H7 (cell line): Measurements from ENCODE around the gene EN1. TPM values are rescaled to one million over a fixed set of nuclear protein-coding genes. Genes with fewer than 3 reads are reported as not detected.

Source experiments
- DNase-seq: peaks from one replicate; pipeline ENCODE4 v3.0.0; 2012
- H3K27me3 ChIP-seq: 2 replicates; pipeline ENCODE4 v1.6.0; 2011; ENCODE audit warnings: mild to moderate bottlenecking, low read length; ENCODE audit not compliant: control insufficient read depth, insufficient read depth
- H3K36me3 ChIP-seq: replicated peaks from 2 replicates; pipeline ENCODE4 v1.5.1; 2011; ENCODE audit warnings: low read length; ENCODE audit not compliant: control insufficient read depth, insufficient read depth
- H3K4me3 ChIP-seq: 2 replicates; pipeline ENCODE4 v1.5.1; 2011; ENCODE audit warnings: low read depth, mild to moderate bottlenecking, control low read depth, low read length, moderate library complexity; ENCODE audit not compliant: insufficient read depth
- total RNA-seq: library from RNA; depleted of rRNA; stranded (reverse); fragments of >200 nt; shearing (Covaris generic); gene quantifications from 2 replicates; pipeline ENCODE4 v1.2.3, GENCODE V29; 2014

Gene EN1
- total RNA-seq, 1 experiment from 2014 or later: not detected

GRCh38 chr2:118850901-118851415, 3.5 kb upstream of the EN1 start:
- Histone ChIP-seq H3K4me3 (no peak overlapping the region), H3K36me3 (no peaks in the 10 kb centered on the region), H3K27me3 (peaks cover 95% of the 10 kb centered on the region)
- DNase-seq: peak; percentile 32

GRCh38 chr2:118850168-118850900, 2.9 kb upstream of the EN1 start:
- peak; percentile 64 for DNase-seq
- Histone ChIP-seq H3K4me3 (no peak overlapping the region), H3K27me3 (peaks cover 97% of the 10 kb centered on the region), H3K36me3 (no peaks in the 10 kb centered on the region)

GRCh38 chr2:118849226-118850167, 2.0 kb upstream of the EN1 start:
- DNase-seq: peak; percentile 48
- Histone ChIP-seq H3K36me3 (no peaks in the 10 kb centered on the region), H3K27me3 (peaks cover 97% of the 10 kb centered on the region), H3K4me3 (no peak overlapping the region)

- peak overlapping the region; percentile 6; the same call in 1 of the 2 replicates for H3K4me3 ChIP-seq
- peaks cover 97% of the 10 kb centered on the region for H3K27me3 ChIP-seq
- no peaks in the 10 kb centered on the region for H3K36me3 ChIP-seq
- DNase-seq: peak; percentile 79
These were observed 1.2 kb upstream of the EN1 start for GRCh38 chr2:118848381-118849225.

GRCh38 chr2:118847762-118848172, 319 bp upstream of the EN1 start:
- peak; percentile 94 for DNase-seq
- Histone ChIP-seq H3K4me3 (peak overlapping the region; percentile 38), H3K27me3 (peaks cover 97% of the 10 kb centered on the region), H3K36me3 (no peaks in the 10 kb centered on the region)

GRCh38 chr2:118846442-118846952, 951 bp downstream of the EN1 start:
- peak; percentile 75 for DNase-seq
- H3K36me3 ChIP-seq: no peaks in the 10 kb centered on the region
- H3K27me3 ChIP-seq: peaks cover 97% of the 10 kb centered on the region
- peak overlapping the region; percentile 19 for H3K4me3 ChIP-seq

- DNase-seq: peak; percentile 67
- Histone ChIP-seq H3K4me3 (no peak overlapping the region), H3K36me3 (no peaks in the 10 kb centered on the region), H3K27me3 (peaks cover 97% of the 10 kb centered on the region)
These were observed 1.7 kb downstream of the EN1 start for GRCh38 chr2:118845522-118846441.

GRCh38 chr2:118845005-118845521, 2.4 kb downstream of the EN1 start:
- Histone ChIP-seq H3K4me3 (no peak overlapping the region), H3K36me3 (no peaks in the 10 kb centered on the region), H3K27me3 (peaks cover 97% of the 10 kb centered on the region)
- peak; percentile 68 for DNase-seq

GRCh38 chr2:118844261-118845004, 3.0 kb downstream of the EN1 start:
- Histone ChIP-seq H3K27me3 (peaks cover 97% of the 10 kb centered on the region), H3K36me3 (no peaks in the 10 kb centered on the region), H3K4me3 (no peak overlapping the region)
- DNase-seq: peak; percentile 64

GRCh38 chr2:118843483-118844132, 3.8 kb downstream of the EN1 start:
- no peak overlapping the region; the same call in 1 of the 2 replicates for H3K4me3 ChIP-seq
- peak; percentile 65 for DNase-seq

GRCh38 chr2:118842661-118843482, 4.6 kb downstream of the EN1 start:
- Histone ChIP-seq H3K27me3 (peaks cover 97% of the 10 kb centered on the region), H3K36me3 (no peaks in the 10 kb centered on the region), H3K4me3 (peak overlapping the region; percentile 35)
- peak; percentile 88 for DNase-seq

More at GRCh38 chr2:118843483-118844132, 3.8 kb downstream of the EN1 start:
- Histone ChIP-seq H3K36me3 (no peaks in the 10 kb centered on the region), H3K27me3 (peaks cover 97% of the 10 kb centered on the region)
